Measurements from ENCODE around the gene OMP. TPM values are rescaled to one million over a fixed set of nuclear protein-coding genes. Genes with fewer than 3 reads are reported as not detected.

OMP gene
- total RNA-seq, 2 donors from 2014 or later = not detected

- TF ChIP-seq POLR2A (IDR thresholded peaks at IDR 0.05) (no peak), CTCF (IDR thresholded peaks at IDR 0.05) (no peak)
- 93 to 94% methylated on average over 19 of the region's 19 CpGs for WGBS, 2 donors
- no peak for ATAC-seq
- Histone ChIP-seq H3K4me1 (no peaks in the 10 kb centered on the region), H3K27ac (no peak overlapping the region), H3K36me3 (replicated peaks in 1 of 2; ENCODE audit: insufficient read depth in 1 of 2, low read depth in 2 of 2) (no peaks in the 10 kb centered on the region), H3K27me3 (no peaks in the 10 kb centered on the region), H3K4me3 (no peak overlapping the region), H3K9me3 (no peaks in the 10 kb centered on the region)
- no peak for DNase-seq
- intact Hi-C loops (cut with DNase I) = loop anchor here (5.0 kb wide), 1 partner anchor 62 kb away; no protein-coding TSS in a partner anchor
These were observed 17.9 kb downstream of the OMP start for GRCh38 chr11:77120571-77120970.

DNA sequence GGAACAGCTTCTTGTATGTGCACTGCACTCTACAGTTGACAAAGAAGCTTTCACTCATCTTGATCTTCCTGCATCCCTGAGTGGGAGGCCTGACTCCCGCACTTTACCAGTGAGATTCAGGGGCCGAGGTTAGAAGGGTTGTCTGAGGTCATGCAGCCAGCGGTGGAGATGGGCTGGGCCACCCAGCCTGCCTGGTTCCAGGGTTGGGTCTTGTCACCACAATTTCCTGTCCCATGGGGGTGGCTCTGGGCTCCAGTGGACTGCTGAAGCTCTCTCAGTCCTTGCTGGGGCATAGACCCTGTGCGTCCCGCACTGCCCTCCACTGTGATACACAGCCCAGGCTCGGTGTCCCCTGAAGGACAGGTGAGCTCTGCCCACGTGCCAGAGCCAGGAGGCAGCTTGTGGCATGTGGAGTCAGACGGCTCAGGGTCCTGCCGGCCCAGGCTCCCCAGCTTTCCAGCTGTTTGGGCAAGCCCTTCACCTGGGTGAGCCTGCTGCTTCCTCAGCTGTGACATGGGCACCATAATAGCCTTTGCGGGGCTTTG, 18.5 kb downstream of the OMP start:
- intact Hi-C loops (cut with DNase I) = loop anchor here (5.0 kb wide), 1 partner anchor 61 kb away; no protein-coding TSS in a partner anchor
- Histone ChIP-seq H3K27ac (no peak overlapping the region), H3K36me3 (replicated peaks in 1 of 2; ENCODE audit: insufficient read depth in 1 of 2, low read depth in 2 of 2) (no peaks in the 10 kb centered on the region), H3K9me3 (no peaks in the 10 kb centered on the region), H3K27me3 (no peaks in the 10 kb centered on the region), H3K4me1 (no peaks in the 10 kb centered on the region), H3K4me3 (no peak overlapping the region)
- no peak for DNase-seq
- TF ChIP-seq CTCF (IDR thresholded peaks at IDR 0.05) = no peak
- 90% methylated on average over 2 to 10 of the region's 10 CpGs for WGBS, 2 donors
- ATAC-seq = no peak

- intact Hi-C loops (cut with DNase I) = loop anchor here (5.0 kb wide), 1 partner anchor 60 kb away; no protein-coding TSS in a partner anchor
These were observed 19.4 kb downstream of the OMP start for GRCh38 chr11:77121876-77122575.

GRCh38 chr11:77122576-77123212, 20.1 kb downstream of the OMP start:
- Histone ChIP-seq H3K36me3 (replicated peaks in 1 of 2; ENCODE audit: insufficient read depth in 1 of 2, low read depth in 2 of 2) (no peaks in the 10 kb centered on the region), H3K9me3 (no peaks in the 10 kb centered on the region), H3K27me3 (no peaks in the 10 kb centered on the region), H3K27ac (no peak overlapping the region), H3K4me3 (no peak overlapping the region), H3K4me1 (peaks cover 11% of the 10 kb centered on the region)
- intact Hi-C loops (cut with DNase I) = loop anchor here (5.0 kb wide), 1 partner anchor 60 kb away; no protein-coding TSS in a partner anchor
- ATAC-seq = no peak
- TF ChIP-seq POLR2A (IDR thresholded peaks at IDR 0.05) (no peak), CTCF (IDR thresholded peaks at IDR 0.05) (no peak)
- DNase-seq = no peak
- WGBS, 2 donors = 77 to 93% methylated on average over 3 to 7 of the region's 7 CpGs

More at GRCh38 chr11:77121876-77122575, 19.4 kb downstream of the OMP start:
- Histone ChIP-seq H3K4me1 (peaks cover 4% of the 10 kb centered on the region), H3K27me3 (no peaks in the 10 kb centered on the region), H3K27ac (no peak overlapping the region), H3K9me3 (no peaks in the 10 kb centered on the region), H3K36me3 (replicated peaks in 1 of 2; ENCODE audit: insufficient read depth in 1 of 2, low read depth in 2 of 2) (no peaks in the 10 kb centered on the region), H3K4me3 (no peak overlapping the region)
- 87 to 98% methylated on average over 6 to 8 of the region's 8 CpGs for WGBS, 2 donors
- DNase-seq (no peak), ATAC-seq (no peak)
- TF ChIP-seq CTCF (IDR thresholded peaks at IDR 0.05) (no peak), POLR2A (IDR thresholded peaks at IDR 0.05) (no peak)

Data from body of pancreas (tissue), 4 donors.